Panc1 (cell line): ENCODE data around the gene TMCO4.

Source experiments
- POLR2AphosphoS5 ChIP-seq: IDR thresholded peaks from 2 replicates; pipeline ENCODE4 v1.6.1; 2012; ENCODE audit warnings: mild to moderate bottlenecking, low read depth, low read length, moderate library complexity
- REST ChIP-seq, 2 experiments: IDR thresholded peaks; 2 replicates each; pipeline ENCODE4 v1.6.1; 2011 to 2012; ENCODE audit warnings: low read depth in 2 of 2, control low read depth in 1 of 2, low read length in 1 of 2, mild to moderate bottlenecking in 1 of 2, moderate library complexity in 1 of 2; ENCODE audit not compliant: insufficient read depth in 1 of 2
- SIN3A ChIP-seq: IDR thresholded peaks from 2 replicates; pipeline ENCODE4 v1.6.1; 2012; ENCODE audit warnings: low read depth, mild to moderate bottlenecking, low read length, moderate library complexity, borderline replicate concordance; ENCODE audit not compliant: insufficient read depth
- TCF7L2 ChIP-seq: IDR thresholded peaks from 2 replicates; pipeline ENCODE4 v1.6.1; 2011; ENCODE audit warnings: mild to moderate bottlenecking, low read depth, low read length, inconsistent platforms
- TF ChIP-seq, protein P1 (sequence below): fragments of 450-650 bp; IDR thresholded peaks from 2 replicates; pipeline ENCODE4 v1.5.1; 2017; ENCODE audit warnings: mild to moderate bottlenecking

DNA sequence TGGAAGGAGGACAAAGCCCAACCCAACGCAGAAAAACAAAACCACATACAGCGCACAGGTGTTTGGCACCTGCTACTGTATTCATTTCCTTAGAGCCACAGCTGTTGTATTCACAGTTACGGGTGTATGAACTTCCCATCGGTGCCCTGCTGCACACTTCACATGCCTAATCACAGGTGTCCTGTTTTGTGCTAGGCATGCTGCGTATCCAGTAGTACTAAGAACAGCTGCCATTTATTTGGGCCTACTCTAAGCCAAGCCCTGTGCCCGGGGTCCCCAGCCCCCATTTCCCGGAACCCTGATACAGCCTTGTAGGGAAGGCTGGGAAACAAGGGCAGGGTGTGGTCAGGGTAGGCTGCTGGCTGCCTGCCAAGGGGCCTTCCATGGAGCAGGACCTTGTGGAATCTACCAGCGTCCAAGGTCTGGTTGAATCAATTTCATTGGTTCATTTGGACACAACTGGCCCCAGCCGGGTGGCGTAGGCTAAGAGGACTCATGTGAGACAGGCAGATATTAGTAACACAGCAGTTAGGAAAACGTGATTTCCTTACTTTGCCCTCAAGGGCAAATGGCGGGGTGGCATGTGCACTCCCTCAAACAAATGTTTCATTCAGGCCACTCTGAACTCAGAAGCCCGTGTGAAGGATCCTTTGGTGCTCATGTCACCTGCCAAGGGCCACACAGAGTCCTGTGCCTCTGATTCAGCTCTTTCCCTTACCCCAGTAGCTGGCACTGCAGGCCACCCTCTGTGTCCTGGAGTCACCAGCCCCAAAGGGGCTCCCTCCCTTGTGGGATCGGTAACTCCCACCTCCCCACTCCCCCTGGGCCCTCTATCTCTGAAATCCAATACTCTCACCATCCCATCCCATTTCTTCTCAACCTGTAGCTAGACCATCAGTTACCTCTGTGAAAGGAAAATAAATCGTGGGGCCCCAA, 16.4 kb upstream of the TMCO4 start:
- TF ChIP-seq, protein P1, sequence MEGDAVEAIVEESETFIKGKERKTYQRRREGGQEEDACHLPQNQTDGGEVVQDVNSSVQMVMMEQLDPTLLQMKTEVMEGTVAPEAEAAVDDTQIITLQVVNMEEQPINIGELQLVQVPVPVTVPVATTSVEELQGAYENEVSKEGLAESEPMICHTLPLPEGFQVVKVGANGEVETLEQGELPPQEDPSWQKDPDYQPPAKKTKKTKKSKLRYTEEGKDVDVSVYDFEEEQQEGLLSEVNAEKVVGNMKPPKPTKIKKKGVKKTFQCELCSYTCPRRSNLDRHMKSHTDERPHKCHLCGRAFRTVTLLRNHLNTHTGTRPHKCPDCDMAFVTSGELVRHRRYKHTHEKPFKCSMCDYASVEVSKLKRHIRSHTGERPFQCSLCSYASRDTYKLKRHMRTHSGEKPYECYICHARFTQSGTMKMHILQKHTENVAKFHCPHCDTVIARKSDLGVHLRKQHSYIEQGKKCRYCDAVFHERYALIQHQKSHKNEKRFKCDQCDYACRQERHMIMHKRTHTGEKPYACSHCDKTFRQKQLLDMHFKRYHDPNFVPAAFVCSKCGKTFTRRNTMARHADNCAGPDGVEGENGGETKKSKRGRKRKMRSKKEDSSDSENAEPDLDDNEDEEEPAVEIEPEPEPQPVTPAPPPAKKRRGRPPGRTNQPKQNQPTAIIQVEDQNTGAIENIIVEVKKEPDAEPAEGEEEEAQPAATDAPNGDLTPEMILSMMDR: no peak
- TF ChIP-seq POLR2AphosphoS5 (no peak), REST (IDR thresholded peaks at IDR 0.05; ENCODE audit: insufficient read depth in 1 of 2, low read depth in 2 of 2, low read length in 1 of 2) (no peak), TCF7L2 (no peak), SIN3A (no peak)
